Activated CD4-positive, alpha-beta T cell treated with anti-CD3 and anti-CD28 coated beads, Interleukin-2, amount 50 U/mL, for 1 hour (primary cell): ENCODE data around the gene RALGPS1.

Experiments used
- DNase-seq: peaks from one replicate; pipeline ENCODE4 v3.0.0-alpha.2; 2020

RALGPS1 gene

DNA sequence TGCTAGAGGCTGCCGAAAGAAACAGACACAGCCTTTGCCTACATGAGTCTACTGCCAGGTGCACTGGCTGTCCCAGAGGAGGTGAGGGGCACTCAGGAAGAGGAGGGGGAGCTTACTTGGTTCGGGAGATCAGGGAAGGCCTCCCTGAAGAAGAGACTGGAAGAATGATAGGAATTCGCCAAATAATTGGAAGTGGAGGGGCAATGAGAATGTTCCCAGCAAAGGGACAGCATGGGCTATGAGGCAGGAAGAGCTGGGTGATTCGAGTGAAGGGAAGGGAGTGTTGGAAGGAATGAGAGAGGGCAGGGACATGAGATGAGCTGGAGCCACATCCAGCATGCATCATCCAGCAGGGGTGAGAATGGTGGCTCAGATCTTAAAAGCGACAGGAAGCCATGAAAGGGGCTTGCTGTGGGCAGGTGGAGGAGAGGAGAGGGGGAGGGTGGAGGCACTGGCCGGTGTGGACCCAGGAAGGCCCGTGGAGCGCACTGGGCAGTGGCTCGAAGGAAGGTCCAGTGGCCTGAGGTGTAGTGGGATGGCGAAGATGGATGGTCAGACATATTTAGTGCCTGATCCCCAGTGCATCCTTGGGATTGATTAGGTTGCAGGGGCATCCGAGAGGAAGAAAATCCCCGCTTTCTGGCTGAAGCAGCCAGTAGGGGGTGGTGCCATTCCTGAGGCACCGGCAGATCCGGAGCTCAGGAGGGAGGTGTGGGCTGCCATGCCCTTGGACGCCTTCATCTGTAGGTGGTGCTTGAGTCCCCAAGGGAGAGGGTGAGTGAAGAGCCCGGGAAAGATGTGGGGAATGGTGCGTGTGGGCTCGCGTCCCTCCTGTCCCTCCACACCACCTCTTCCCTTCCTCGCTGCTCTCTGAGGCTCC is 296.5 kb downstream of the RALGPS1 start:
- no peak for DNase-seq

DNA sequence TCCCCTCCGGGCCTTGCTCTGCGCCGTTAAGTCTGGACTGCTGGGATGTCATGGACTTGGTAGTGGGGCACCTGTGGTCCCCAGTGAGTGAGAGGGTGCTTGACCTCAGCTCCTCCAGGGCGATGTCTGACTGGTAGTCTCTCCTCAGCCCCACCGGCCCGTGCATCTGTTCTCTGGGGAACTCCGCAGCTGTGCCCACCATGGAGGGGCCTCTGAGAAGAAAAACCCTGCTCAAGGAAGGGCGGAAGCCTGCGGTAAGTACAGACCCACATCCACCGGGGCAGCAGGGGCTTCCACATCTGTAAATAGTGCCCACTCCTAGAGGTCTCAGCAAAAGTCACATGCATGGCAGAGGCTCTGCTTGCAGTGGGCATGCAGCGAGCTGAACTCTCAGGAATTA is 297.4 kb downstream of the RALGPS1 start:
- DNase-seq, result no peak

DNA sequence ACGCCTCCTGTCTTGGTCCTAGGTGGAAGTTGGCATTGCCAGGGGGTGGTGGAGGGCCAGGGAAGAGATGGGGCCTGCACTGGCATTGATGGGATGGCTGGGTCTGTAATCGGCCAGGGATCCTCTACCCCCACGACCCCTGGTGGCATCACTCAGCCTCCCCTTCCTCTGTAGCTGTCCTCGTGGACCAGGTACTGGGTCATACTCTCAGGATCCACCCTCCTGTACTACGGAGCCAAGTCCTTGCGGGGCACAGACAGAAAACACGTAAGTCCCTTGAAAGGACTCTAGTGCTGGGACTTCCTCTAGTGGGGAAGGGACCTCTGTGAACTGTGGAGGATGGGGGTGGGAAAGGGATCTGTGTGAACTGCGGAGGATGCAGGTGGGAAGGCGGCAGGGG is 297.9 kb downstream of the RALGPS1 start:
- DNase-seq, result no peak

DNA sequence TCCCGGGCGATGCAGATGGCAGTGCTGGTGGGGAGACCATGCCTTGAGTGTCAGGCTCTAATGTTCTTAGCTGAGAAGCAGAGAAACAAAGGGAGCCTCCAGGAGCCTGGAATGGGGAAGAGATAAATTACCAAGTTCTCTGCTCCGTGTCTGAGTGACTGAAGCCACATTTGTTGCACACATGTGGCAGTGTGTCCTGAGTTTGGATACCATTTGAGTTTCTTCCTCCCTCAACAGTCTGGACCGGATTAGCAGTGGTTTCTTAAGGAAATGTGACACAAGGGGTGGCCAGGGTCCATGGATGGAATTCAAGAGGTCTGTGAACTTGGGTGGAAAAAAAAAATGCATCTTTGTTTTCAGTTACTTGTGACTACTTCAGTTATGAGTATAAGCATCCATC is 299.3 kb downstream of the RALGPS1 start:
- no peak for DNase-seq

DNA sequence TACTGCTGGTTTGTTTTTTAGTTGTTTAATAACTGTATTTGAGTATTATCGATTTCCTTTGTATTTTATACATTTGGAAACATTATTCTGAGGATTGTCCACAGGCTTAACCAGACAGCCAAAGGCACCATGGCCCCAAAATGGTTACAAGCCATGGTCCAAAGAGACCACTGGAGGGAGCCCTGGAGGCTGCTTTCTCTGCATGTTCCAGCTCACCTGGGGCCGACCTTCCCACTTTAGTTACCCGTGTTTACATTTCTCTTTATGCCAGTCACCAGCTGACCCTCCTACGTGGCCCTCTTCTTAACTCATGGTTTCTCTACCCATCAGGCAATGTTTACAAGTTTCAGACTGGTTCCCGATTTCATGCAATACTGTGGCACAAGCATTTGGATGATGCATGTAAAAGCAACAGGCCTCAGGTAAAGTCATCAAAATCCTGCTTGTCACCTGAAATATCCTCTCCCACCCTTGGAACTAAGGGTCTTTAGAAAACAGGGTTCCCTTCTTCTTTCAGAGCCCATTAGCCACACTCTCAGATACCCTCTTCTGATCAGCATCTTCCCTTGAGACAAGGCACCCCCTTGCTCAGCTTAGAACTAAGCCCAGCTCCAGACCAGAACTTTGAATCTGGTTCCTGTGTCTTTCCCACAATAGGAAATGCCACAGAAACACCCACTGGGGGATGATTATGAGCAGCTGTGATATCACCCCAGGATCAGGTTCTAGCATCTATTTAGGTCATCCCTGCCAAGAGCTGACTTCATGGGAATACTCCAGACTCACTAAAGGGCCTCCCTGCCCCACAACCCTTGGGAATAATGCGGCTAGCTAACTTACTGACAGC is 300.1 kb downstream of the RALGPS1 start:
- peak; percentile 65 for DNase-seq

DNA sequence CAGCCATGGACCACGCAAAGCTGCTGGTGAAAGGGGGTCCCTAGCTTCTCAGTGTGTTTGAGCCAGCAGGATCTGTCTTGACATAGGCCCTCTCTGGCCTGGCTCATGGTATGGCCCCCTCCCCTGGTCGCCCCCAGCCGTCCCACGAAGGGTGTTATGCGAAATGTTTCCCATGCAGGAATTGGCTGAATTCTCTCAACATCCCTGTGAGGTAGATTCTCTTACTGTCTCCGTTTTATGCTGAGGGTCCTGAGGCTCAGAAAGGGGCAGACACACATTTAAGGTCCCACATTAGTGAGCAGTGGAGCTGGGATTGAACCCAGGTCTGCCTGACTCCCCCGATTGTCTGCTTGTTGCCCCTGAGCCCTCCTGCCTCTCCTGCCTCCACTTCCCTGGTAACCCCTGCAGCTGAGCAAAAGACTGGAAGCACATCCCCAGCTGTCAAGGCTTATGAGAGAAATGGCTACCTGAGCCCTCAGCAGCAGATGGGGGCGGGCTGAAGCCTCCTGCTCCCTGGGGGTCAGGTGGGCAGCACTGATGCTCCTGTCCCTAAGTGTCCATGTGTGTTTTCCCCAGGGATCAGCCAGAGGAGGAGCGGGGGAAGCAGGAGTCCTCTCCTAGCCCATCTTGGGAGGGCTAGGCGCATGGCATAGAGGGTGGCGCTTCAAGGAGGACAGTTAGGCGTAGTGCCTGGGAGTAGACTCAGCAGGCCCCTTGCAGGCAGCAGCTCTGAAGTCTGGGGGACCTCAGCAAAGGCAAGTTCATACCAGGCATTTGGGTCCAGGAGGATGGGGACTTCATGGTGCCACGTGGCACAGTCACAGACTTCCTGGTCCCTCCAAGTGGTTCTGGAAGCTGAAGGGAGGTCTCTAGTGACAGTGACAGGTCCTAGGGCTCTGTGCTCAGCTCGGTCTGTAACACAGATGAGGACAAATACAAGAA is 301.0 kb downstream of the RALGPS1 start:
- no peak for DNase-seq

DNA sequence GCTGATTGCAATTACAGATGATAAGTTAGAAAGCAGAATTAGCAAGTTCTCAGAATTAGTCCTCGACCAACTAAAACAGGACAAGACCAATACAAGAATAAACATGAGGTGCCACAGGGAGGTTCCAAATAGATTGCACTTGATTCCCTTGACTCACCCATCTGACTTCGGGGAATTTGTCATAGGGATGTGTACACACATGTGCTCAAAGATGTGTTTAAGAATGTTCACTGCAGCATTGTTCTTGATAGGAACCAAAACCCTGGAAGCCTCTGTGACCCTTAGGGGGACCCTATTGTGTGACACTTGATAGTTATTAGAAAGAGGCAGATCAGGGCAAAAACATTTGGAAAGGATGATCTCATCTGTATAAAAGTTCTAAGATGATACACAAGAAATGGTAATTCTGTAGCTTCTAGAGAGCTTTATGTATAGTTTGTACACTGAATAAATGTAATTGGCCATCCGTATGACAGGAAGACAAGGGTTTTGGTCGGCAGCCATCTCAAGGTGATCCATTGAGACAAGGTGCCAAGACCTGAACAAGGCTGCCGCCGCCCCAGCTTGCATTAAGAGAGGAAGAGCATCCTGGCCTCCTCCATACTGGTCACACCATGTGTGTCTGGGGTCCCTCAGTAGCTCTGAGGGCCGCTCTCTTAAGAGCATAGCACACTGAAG is 301.8 kb downstream of the RALGPS1 start:
- no peak for DNase-seq

DNA sequence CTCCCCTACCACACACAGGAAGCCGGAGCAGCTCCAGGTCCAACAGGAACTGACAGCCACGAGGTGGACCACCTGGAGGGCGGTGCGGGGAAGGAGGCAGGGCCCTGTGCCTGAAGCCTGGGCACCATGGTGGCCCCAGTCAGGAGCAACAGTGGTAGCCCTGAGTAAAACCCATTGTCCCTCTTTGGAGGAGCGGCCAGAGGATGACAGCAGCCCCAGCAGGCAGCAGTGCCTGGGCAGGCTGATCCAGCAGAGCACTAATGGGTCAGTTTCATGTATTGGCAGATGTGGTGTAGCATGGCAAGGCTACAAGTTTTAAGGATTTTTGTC is 302.3 kb downstream of the RALGPS1 start:
- DNase-seq, result no peak

DNA sequence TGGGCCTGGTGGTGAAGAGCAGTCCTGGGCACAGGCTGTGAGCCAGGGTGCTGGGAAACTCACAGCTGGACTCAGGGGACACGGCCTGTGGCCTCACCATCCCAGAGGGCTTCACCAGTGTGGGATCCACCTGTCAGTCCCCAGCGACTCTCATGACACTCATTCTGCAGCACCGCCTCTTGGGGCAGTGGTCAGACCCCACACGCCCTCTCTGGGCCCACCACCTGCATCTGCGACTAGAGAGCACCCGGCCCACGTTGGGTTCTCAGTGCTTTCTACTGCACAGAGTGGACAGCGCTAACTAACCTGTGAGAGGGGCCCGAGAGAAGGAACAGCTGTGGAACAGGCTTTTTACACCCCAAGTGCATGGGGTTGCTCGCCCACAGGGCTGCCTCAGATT is 304.2 kb downstream of the RALGPS1 start:
- no peak for DNase-seq

DNA sequence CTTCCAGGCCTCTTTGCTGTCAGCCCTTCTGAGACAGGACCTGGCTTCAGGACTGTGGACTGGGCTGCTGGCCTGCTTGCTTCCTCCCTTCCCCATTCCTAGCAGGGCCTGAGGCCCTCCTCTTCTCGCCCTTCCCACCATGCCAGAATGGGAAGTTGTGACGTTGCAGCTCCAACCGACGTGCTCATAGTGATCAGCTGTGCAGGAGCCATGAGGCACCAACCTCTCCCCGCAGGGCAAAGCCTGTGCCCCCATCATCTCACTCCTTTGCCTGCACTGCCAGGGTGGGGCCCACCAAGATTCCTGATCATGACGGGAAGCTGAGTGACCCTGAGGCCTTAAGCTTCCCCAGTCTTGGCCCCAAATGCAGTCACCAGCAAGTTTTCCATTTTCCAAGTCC is 304.9 kb downstream of the RALGPS1 start:
- no peak for DNase-seq

DNA sequence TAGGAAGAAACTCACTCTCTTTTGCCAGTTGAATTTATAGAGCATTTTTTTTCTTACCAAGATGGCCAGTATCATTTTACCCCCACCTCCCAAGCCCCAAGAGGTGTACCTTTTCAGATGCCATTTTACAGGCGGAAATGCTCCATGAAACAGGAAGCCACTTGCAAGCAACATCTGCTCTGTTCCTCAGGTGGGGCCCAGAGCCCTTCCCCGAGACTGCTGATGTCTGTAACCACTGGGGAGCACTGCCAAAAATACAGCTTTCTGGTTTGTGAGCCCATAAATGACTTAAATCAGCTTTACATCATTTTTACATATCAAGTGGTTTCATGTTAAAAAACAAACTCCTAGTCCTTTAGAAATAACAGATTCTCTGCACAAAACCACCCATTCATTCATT is 307.1 kb downstream of the RALGPS1 start:
- no peak for DNase-seq

DNA sequence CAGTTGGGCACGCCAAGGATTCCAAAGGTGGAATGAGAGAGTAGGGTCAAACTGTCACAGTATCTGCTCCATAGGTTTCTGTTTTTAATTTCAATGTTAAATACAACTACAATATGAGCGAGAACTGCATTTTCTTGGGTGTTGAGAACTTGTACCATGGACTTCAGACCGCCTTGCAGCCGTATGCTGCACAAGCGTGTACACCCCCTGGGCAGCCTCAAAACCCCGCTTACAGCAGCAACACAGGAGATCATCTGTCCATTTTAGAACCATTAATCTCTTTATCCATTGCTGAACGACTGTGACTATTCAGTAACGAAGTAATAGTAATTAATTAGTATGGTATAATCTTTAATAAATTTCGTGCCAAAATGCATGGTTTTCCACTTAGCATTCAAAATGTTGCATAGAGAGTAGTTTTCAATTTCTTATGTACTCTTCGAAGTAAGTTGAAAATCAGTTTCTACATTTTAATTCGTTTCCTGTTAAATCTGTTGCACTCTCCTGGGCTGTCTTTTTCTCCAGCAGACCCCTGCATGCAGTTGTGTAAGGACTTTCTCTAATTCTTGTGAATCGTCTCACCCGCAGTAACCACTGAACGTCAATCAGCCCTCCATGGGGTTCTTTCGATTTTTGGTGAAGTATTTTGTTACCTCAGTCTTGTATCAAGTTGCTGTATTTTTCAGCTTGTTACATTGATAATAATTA is 308.0 kb downstream of the RALGPS1 start:
- no peak for DNase-seq

DNA sequence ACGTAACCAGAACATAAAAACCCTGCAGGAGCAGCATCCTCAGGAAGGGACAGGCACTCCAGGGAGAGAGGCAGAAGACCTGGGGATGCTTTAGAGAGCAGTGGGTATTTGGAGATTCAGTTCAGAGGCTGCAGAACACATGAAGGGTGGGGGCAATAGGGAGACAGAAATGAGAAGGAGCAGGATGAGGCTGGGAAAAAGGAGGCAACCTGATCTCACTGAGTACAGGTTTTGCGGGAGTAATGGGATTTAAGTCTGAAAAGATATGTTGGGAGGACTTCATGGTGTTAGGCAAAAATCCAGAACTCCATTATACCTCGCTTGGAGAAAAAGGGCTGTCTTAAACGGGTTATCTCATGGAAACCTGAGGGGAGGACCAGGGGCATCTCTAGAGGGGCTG is 308.7 kb downstream of the RALGPS1 start:
- no peak for DNase-seq

DNA sequence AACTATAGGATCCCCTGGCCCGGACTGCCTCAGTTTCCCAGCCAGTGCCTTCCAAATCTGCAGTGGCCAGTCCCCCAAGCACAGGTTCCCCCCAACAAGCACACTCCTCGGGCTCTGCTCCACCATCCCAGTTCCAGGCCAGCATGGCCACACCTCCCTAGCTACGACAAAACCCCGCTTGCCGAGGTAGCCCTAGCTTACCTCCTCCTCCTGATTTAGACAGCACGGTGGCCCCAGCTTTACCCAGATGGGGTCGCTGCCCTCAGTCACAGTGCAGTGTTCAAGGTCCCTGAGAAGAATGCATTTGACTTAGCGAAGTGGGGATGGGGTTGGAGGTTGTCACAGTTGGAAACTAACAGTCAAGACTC is 309.2 kb downstream of the RALGPS1 start:
- DNase-seq, result peak; percentile 14

DNA sequence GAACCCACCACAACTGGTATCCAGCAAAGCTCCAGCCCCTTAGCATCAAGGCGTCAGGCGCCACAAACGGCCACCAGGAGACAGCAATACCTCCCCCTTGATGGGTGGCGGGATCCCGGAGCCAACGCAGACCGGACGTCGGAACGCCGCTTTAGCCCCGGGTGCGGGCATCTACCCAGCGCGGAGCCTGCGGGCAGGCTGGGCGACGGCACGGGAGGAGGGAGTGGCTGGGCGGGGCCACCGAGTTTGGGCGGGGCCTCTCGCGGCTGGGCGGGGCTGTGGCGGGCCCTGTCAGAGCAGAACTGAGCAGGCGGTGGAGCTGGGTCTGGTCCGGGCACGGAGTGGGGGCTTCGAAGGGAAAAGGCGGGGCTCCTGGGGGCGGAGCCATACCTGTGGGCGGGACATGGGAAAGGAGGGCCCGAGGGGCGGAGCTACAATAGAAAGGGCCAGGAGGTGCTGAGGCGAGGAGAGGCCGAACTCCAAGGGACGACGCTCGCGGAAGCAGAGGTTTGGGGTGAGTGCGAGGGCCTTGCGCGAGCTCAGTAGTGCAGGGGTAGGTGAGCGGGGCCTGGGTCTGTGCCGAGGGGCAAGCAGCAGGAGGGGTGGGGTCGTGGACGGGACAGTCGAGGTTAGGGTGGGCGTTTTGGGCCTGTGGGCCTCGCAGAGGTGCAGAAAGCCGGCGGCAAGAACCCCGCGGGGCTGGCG is 309.7 kb downstream of the RALGPS1 start:
- DNase-seq, result peak; percentile 84

DNA sequence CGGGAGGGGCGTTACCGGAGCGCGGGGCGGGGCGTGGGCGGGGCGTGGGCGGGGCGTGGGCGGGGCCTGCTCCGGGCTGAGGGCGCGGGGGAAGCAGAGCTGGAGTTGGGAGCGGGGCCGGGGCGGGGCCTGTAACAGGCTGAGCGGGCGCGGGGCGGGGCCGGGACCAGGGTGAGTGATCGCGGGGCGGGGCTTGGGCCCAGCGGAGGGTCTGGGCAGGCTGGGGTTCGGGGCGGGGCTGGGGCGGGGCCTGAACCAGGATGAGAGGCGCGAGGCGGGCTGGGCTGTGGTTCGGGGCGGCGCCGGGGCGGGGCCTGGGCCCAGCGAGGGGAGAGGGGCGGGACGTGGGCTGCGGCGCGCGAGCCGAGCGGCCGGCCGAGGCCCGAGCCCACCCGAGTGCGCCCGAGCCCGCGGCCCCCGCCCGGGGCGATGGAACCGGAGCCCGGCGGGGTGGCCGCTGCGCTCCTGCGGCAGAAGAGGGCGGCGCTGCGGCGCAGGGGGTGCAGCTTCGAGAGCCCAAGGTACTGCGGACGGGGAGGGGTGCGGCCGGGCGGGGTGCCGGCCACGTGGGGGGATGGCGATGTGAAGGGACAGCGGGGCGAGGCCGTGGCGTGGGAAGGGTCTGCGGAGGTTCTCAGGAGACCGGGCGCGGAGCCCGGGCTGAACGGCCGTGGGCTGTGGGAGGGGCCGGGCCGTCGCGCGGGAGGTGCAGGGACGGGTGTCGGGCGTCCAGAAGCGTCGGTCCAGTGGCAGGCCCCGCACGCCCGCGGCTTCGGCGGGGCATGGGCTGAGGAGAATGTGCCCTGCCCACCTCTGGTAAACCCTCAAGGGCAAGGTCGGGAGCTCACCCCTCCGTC is 310.5 kb downstream of the RALGPS1 start:
- DNase-seq, result peak; percentile 89

DNA sequence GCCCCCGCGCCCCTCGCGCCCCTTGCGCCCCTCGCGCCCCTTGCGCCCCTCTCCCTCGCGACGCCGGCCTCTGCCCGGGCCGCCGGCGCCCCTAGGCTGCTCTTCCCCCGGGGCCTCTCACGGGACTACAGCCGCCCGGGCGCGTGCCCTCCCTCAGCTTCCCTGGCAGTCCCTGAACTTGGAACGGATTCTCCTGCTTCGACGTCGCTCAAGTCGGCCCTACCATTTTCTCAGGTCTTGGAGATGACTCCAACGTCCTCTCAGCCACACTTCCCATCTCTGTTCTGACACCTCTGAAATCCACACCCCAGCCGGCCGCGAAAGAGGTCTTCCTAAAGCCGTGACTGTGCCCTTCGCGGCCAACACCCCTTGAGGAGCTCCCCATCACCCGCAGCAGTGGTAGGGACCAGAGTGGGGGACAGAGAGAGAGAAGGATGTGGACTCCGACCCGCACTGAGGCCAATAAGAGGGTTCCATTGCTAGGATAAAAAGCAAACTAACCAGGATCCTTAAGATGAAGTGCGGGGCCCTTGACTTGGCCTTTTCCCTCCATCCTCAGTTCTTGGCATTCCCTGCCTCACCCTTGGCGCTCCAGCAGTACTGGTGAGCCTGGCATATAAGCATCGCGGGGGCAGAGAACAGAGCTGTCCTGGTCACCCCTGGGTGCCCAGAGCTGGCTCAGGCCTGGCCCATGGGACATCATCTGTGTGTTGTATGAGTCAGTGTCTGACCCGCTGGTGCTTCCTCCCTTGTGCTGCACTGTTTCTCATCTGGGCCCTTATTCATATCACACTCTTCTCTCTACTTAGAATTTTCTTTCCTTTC is 311.4 kb downstream of the RALGPS1 start:
- DNase-seq, result no peak

DNA sequence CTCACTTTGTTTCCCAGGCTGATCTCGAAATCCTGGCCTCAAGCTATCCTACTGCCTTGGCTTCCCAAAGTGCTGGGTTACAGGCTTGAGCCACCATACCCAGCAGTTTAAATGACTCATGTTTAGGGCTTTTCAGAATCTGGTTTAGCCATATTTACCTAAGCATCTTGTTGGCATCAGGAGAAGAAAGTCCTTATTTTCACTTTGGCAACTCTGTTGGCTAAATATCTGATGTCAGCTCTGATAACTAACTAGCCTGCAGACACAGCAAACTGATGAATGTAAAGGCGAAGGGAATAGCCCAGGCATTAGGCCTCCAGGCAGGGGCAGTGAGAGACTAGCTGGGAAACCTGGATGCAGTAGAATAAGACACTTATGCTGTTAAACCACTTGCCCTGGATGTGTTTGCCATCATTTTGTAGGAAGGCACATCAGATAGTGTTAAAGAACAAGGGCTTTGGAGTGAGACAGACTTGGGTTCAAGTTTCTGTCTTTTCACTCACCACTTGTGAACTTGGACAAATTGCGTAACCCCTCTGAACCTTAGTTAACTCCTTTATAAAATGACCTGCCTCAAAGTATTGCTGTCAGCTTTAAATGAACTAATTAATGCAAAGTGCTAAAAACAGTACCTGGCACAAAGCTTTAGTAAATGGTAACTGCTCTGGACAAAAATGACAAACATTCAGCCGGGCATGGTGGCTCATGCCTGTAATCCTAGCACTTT is 315.3 kb downstream of the RALGPS1 start:
- DNase-seq, result no peak

DNA sequence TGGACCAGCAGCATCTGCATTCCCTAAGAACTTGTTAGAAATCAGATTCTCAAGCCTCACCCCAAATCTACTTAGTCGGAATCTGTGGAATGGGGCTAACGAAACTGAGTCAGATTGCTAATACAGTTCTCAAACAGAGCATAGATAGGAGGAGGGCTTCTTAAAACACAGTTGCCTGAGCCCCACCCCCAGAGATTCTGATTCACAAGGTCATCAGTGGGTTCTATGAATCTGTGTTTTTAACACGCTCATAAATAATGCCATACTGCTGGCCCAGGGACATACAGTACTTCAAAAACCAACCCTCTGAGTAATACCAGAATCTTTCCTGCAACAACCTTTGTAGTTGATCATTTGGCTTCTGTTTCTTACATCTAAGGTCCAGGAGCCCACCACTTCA is 317.1 kb downstream of the RALGPS1 start:
- no peak for DNase-seq
